Lower leg skin (tissue), 4 donors: ENCODE measurements around the gene FBXL13. TPM values are rescaled to one million over a fixed set of nuclear protein-coding genes. Genes with fewer than 3 reads are reported as not detected.
"Not testable (repeated sequence)": the region's sequence is repeated elsewhere in the genome, so short reads cannot be mapped to it uniquely, and the experiment has no call there.

Experiments used
- DNase-seq, 2 donors: peaks; one replicate each; pipeline ENCODE4 v3.0.0-alpha.2; 2019; ENCODE audit warnings: low spot score in 2 of 2
- H3K4me3 ChIP-seq: fragments of 200-600 bp; sonication (generic); 2 replicates; pipeline ENCODE4 v1.5.1; 2017; ENCODE audit warnings: mild to moderate bottlenecking, low read depth; ENCODE audit not compliant: poor library complexity, severe bottlenecking
- CTCF ChIP-seq, 3 donors: fragments of 450-650 bp; IDR thresholded peaks; one replicate each; pipeline ENCODE4 v1.5.1; 2016; ENCODE audit warnings: antibody characterized with exemption in 3 of 3, mild to moderate bottlenecking in 3 of 3, moderate library complexity in 2 of 3
- POLR2A ChIP-seq, 2 donors: fragments of 450-650 bp; IDR thresholded peaks; one replicate each; pipeline ENCODE4 v1.6.1; 2016 to 2017; ENCODE audit warnings: antibody characterized with exemption in 2 of 2, mild to moderate bottlenecking in 1 of 2, moderate library complexity in 1 of 2
- WGBS, 2 donors: methylation state at CpG; one replicate each; pipeline ENCODE4 v1.1.5; 2018; 5-methylcytosine and 5-hydroxymethylcytosine counted together
- intact Hi-C: fragments of 100-400 bp; cut with DNase I; formaldehyde crosslinking; loops from one replicate; pipeline ENCODE4 v1.15.0; 2023; ENCODE audit warnings: low total_unique reads
- total RNA-seq, 4 donors: library from RNA; depleted of rRNA; stranded (reverse); fragments of >200 nt; gene quantifications; one replicate each; pipeline ENCODE4 v1.1.0, GENCODE V29; 2016

FBXL13 gene
- total RNA-seq, 4 donors from 2014 or later, result 0.78 to 1.5 (median 1.1) TPM; not detected in 1

DNA sequence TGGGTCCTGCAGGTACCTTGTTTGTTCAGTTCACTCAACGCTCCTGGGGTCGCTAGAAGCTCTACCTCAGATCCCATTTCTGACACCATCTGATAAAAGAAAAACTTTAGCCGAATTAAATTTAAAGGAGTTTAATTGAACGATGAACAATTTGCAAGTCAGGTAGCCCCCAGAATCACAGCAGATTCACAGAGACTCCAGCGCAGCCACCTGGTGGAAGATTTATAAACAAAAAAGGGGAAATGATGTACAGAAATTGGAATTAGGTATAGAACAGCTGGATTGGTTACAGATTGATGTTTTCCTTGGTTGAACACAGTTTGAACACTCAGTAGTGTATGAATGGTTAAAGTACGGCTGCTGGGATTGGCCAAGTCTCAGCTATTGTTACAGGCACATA lies 23.1 kb downstream of the FBXL13 start:
- intact Hi-C loops, result no loop called here
- 92 to 94% methylated on average over 6 of the region's 6 CpGs for WGBS, 2 donors
- no peak overlapping the region for H3K4me3 ChIP-seq
- TF ChIP-seq CTCF (IDR thresholded peaks at IDR 0.05) (no peak), POLR2A (IDR thresholded peaks at IDR 0.05) (no peak)
- no peak for DNase-seq

GRCh38 chr7:103048833-103049232 lies 25.8 kb downstream of the FBXL13 start:
- 91 to 93% methylated on average over 2 of the region's 2 CpGs for WGBS, 2 donors
- intact Hi-C loops, result no loop called here
- H3K4me3 ChIP-seq, result no peak overlapping the region
- no peak for TF ChIP-seq POLR2A (IDR thresholded peaks at IDR 0.05)
- no peak for TF ChIP-seq CTCF (IDR thresholded peaks at IDR 0.05)
- DNase-seq, result no peak

DNA sequence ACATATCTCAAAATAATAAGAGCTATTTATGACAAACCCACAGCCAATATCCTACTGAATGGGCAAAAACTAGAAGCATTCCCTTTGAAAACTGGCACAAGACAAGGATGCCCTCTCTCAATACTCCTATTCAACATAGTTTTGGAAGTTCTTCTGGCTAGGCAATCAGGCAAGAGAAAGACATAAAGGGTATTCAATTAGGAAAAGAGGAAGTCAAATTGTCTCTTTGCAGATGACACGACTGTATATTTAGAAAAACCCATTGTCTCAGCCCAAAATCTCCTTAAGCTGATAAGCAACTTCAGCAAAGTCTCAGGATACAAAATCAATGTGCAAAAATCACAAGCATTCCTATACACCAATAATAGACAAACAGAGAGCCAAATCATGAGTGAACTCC lies 32.8 kb downstream of the FBXL13 start:
- intact Hi-C loops, DNase-seq, H3K4me3 ChIP-seq: not testable (repeated sequence)
- 75 to 83% methylated on average over 1 of the region's 1 CpG for WGBS, 2 donors

- intact Hi-C loops, DNase-seq, H3K4me3 ChIP-seq: not testable (repeated sequence)
- WGBS, 2 donors, result 76 to 90% methylated on average over 17 to 20 of the region's 20 CpGs
Observed at GRCh38 chr7:103037823-103038739, 36.5 kb downstream of the FBXL13 start.

DNA sequence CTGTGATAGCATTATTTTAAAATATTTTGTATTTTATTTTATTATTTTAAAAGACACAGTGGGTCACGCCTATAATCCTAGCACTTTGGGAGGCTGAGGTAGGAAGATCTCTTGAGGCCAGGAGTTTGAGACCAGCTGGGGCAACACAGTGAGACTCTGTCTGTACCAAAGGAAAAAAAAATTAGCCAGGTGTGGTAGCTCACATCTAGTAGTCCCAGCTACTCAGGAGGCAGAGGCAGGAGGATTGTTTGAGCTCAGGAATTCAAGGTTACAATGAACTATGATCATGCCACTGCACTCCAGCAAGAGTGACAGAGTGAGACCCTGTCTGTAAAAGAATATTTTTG lies 37.1 kb downstream of the FBXL13 start:
- no peak overlapping the region for H3K4me3 ChIP-seq
- no peak for TF ChIP-seq CTCF (IDR thresholded peaks at IDR 0.05)
- TF ChIP-seq POLR2A (IDR thresholded peaks at IDR 0.05), result no peak
- 94% methylated on average over 1 of the region's 1 CpG for WGBS, 2 donors
- intact Hi-C loops, result no loop called here
- no peak for DNase-seq

GRCh38 chr7:103034318-103034717 lies 40.3 kb downstream of the FBXL13 start:
- intact Hi-C loops, DNase-seq, H3K4me3 ChIP-seq: not testable (repeated sequence)
- WGBS, 2 donors, result 93 to 95% methylated on average over 15 to 20 of the region's 20 CpGs

DNA sequence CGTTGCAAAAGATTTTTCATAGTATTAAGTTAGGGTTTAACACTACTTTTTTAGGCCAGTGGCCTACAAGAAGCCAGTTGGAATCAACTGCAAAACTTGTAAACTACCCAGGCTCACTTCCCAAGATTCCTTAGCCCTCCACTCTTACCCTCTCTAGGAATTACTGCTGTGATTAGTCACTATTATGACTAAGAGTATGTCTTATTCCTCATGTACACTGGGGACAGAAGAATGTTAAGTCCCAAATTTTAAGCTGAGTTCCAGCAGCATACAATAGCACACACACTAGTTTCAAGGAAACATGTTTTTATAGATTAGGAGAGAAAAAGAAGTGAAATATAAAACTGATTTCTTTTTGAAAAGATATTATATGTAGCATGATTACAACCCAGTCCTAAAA lies 42.8 kb downstream of the FBXL13 start:
- WGBS, 2 donors, result 90 to 94% methylated on average over 1 of the region's 1 CpG
- intact Hi-C loops, result no loop called here
- TF ChIP-seq CTCF (IDR thresholded peaks at IDR 0.05), result no peak
- DNase-seq, result no peak
- H3K4me3 ChIP-seq, result no peak overlapping the region
